Lower lobe of right lung (tissue), 2 donors: ENCODE measurements around the gene RIIAD1. TPM values are rescaled to one million over a fixed set of nuclear protein-coding genes. Genes with fewer than 3 reads are reported as not detected.

Source experiments
- ATAC-seq, 2 donors: fragments of 200-7000 bp; cut with Tn5 transposase; one replicate each; pipeline ENCODE4 v1.9.1; 2020 to 2022; ENCODE audit warnings: mild to moderate bottlenecking in 2 of 2, moderate library complexity in 2 of 2
- DNase-seq: peaks from one replicate; pipeline ENCODE4 v3.0.0-alpha.2; 2020
- H3K27ac ChIP-seq: fragments of 200-600 bp; one replicate; pipeline ENCODE4 v1.8.0; 2022
- H3K27me3 ChIP-seq: fragments of 200-600 bp; one replicate; pipeline ENCODE4 v1.8.0; 2022; ENCODE audit warnings: low read depth
- H3K36me3 ChIP-seq: fragments of 200-600 bp; one replicate; pipeline ENCODE4 v1.8.0; 2022; ENCODE audit warnings: mild to moderate bottlenecking
- H3K4me1 ChIP-seq: fragments of 200-600 bp; one replicate; pipeline ENCODE4 v1.8.0; 2022
- H3K4me3 ChIP-seq: fragments of 200-600 bp; one replicate; pipeline ENCODE4 v1.8.0; 2022; ENCODE audit warnings: mild to moderate bottlenecking
- H3K9me3 ChIP-seq: fragments of 200-600 bp; one replicate; pipeline ENCODE4 v1.8.0; 2022
- CTCF ChIP-seq: fragments of 200-600 bp; IDR thresholded peaks from one replicate; pipeline ENCODE4 v1.8.0; 2022; ENCODE audit warnings: antibody characterized with exemption, mild to moderate bottlenecking
- intact Hi-C: fragments of 100-400 bp; cut with DNase I; formaldehyde crosslinking; loops from one replicate; pipeline ENCODE4 v1.11.0; 2022
- total RNA-seq: library from RNA; stranded (reverse); fragmentation: NEBNext Ultra II Directional; extraction: Animal tissue kit (Norgen Biotek cat#: 25700); gene quantifications from one replicate; pipeline ENCODE4 v1.2.1, GENCODE V29; 2021
- donor health status: DM: no; HTN: yes; CAD: no; lungs with severe emphysema.

The RIIAD1 gene
- total RNA-seq, 1 donor from 2014 or later, result not detected

DNA sequence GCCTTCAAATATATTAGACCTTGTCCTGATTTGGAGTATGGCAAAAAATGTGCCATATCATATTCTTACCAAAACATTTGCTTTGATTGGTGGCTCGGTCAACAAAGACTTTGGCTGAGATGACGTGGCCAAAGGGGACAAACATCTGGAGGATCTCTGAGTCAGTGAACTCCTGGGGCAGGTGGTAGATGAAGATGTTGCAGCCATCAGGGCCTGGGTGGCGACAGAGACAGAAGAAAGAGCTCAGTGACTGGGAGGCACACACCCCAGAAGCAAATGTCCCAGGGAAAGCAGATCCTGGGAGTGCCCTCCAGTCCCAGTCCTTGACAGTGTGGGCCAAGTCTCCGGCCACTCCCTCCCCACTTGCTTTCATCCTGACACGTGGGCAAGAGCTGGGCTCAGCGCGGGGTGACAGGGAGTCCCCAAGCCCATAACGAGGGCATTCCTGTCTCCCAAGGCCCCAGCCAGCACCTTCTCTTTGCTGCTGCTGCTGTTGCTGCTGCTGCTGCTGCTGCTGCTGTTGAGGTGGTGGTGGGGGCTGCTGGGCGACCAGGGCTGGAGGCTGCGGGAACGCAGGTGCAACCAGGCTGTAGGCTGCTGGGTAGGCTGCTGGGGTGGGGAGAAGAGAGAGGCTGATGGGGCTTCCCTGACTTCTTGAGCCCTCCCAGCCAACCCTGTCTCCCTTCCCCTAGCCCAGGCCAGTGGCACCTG, 15.4 kb upstream of the RIIAD1 start:
- no peaks in the 10 kb centered on the region for H3K4me1 ChIP-seq
- H3K9me3 ChIP-seq, result no peaks in the 10 kb centered on the region
- no peak for DNase-seq
- intact Hi-C loops, result no loop called here
- no peaks in the 10 kb centered on the region for H3K27me3 ChIP-seq
- TF ChIP-seq CTCF, result no peak
- peak; percentile 25 to 39 for ATAC-seq
- peaks cover 14% of the 10 kb centered on the region for H3K36me3 ChIP-seq
- no peak overlapping the region for H3K27ac ChIP-seq
- no peak overlapping the region for H3K4me3 ChIP-seq

DNA sequence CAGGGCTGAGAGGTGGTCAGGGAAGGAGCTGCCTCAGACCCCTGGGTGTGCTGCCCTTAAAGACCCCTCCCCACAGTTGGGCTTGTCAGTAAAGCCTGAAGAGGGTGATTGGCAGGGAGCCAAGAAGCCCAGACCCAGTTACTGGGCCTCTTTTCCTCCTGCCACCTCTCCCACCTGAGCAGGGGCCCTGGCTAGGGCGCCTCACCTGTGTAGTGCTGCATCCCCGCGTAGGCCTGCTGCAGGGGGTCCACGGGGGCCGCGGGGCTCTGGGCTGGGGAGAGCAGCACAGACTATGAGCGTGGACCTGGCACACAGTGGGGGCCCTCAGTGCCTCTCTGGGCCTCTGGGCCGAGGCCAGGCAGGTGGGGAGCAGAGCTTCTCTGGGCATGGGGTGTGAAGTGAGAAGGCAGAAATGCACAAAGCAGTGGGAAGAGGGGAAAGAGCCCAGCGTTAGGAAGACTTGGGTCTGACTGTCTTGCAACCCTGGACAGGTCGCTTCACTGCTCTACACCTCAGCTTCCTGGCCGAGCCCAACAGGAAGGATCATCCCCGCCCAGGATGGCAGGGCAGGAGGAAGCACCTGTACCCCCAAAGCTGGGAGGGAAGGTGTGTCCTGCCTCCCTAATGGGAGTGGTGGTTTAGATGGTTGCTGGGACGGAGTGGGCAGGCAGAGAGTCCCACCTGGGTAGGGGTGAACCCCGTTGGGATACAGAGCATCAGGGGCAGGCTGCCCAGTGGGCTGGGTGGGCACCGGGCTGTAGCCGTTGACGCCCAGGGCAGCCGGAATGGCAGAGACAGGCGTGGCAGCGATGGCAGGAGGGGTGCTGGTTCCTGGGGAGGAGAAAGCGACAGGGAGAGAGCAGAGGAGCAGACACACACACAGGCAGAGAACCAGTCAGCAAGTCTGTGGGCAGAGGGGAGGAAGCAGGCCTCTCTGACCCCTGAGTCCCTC, 14.6 kb upstream of the RIIAD1 start:
- Histone ChIP-seq H3K27ac (no peak overlapping the region), H3K4me3 (no peak overlapping the region), H3K9me3 (no peaks in the 10 kb centered on the region), H3K27me3 (no peaks in the 10 kb centered on the region), H3K36me3 (peaks cover 5% of the 10 kb centered on the region), H3K4me1 (no peaks in the 10 kb centered on the region)
- TF ChIP-seq CTCF, result no peak
- ATAC-seq, result no peak
- DNase-seq, result no peak
- intact Hi-C loops, result no loop called here

DNA sequence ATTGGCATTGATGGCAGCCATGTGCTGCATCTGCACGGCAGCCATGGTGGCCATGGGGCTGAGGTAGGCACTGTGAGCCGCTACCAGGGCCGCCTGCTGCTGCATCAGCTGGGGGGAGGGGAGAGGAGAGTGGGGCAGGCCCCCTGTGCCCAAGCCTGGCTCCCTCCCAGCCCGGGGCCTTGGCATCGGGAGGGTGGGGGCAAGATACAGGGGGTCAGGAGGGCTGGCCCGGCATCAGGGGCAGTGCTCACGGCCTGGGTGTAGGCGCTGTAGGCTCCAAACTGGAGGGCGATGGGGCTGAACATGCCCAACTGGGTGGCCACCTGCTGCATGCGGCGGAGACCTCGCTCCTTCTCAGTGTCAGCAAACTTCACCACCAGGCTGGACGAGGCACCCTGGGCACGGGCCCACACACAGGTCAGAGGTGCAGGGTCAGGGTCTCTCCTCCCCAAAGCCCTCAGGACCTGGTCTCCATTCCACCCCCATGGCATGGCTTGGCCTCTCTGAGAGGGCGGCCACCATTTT, 13.7 kb upstream of the RIIAD1 start:
- Histone ChIP-seq H3K9me3 (no peaks in the 10 kb centered on the region), H3K4me3 (no peak overlapping the region), H3K36me3 (no peaks in the 10 kb centered on the region), H3K4me1 (no peaks in the 10 kb centered on the region), H3K27me3 (no peaks in the 10 kb centered on the region), H3K27ac (no peak overlapping the region)
- intact Hi-C loops, result no loop called here
- TF ChIP-seq CTCF, result no peak
- no peak for ATAC-seq
- no peak for DNase-seq

- no peak overlapping the region for H3K27ac ChIP-seq
- intact Hi-C loops, result no loop called here
- H3K4me3 ChIP-seq, result no peak overlapping the region
- H3K4me1 ChIP-seq, result no peaks in the 10 kb centered on the region
- no peak for TF ChIP-seq CTCF
- H3K36me3 ChIP-seq, result no peaks in the 10 kb centered on the region
- no peaks in the 10 kb centered on the region for H3K9me3 ChIP-seq
- ATAC-seq (no peak), DNase-seq (no peak)
- no peaks in the 10 kb centered on the region for H3K27me3 ChIP-seq
Measured at GRCh38 chr1:151708891-151709290, 12.4 kb upstream of the RIIAD1 start.

DNA sequence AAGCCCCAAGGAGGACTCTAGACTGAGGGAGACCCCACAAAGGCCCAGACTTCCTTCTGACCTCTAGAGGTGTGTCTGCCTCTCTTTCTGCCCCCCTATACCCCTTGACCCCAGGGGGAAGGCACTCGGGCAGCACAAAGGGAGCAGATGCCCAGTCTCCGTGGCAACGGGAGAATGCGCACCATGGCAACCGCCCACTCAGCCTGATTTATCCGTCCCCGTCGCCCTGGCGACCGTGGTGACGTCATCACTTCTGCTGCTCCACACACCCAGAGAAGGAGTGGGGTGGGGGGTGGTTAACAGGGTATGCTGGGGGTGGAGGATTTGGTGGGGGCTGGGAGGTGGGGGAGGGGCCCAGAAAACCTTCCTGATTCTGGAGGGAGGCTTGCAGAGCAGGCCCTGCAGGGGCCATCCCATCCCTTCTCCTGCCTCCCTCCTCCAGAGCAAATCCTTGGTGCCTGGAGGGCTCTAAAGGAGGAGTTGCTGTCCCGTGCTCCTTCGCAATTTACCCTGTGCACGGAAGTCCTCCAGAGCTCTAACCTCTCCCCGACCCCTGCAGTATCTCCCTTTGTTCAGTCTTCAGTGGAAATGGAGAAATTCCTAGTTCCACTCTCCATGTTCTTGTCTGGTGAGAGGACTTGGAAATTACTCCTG, 11.0 kb upstream of the RIIAD1 start:
- ATAC-seq, result no peak
- intact Hi-C loops, result no loop called here

More for the DNA sequence above, 11.0 kb upstream of the RIIAD1 start:
- no peaks in the 10 kb centered on the region for H3K4me1 ChIP-seq
- DNase-seq, result no peak
- H3K27ac ChIP-seq, result no peak overlapping the region
- H3K4me3 ChIP-seq, result no peak overlapping the region
- H3K27me3 ChIP-seq, result no peaks in the 10 kb centered on the region
- no peaks in the 10 kb centered on the region for H3K36me3 ChIP-seq
- H3K9me3 ChIP-seq, result no peaks in the 10 kb centered on the region
- TF ChIP-seq CTCF, result no peak
